ENCODE data around the gene LCN2. TPM values are rescaled to one million over a fixed set of nuclear protein-coding genes. Genes with fewer than 3 reads are reported as not detected.

LCN2 gene
- total RNA-seq, 1 donor from 2014 or later: not detected

DNA sequence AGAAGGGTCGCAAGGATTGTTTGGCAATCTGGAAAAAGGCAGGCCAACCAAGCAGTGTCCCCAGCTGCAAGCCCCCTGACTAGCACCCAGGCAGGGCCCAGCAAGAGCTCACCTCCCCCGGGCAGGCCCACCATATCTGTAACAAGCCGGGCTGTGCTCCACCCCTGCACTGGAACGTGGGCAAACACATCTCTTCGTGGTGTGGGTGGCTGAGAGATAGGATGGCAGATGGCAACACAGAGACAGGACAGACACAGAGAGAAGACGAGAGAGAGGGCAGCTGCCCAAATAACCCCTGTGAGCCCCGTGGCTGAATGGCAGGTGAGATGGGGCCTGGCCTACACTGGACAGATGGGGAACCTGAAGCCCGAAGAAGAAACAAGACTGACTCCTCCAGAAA, 20.2 kb downstream of the LCN2 start:
- Histone ChIP-seq H3K9ac (no peak overlapping the region), H3F3A (ENCODE audit: low read depth) (no peaks in the 10 kb centered on the region), H4K20me1 (ENCODE audit: low read depth) (no peaks in the 10 kb centered on the region), H3K79me2 (ENCODE audit: low read depth) (no peaks in the 10 kb centered on the region), H3K9me3 (ENCODE audit: low read depth) (no peaks in the 10 kb centered on the region), H3K4me1 (no peaks in the 10 kb centered on the region), H3K36me3 (no peaks in the 10 kb centered on the region), H2AFZ (replicated peaks) (no peak overlapping the region), H3K27ac (no peak overlapping the region), H3K4me2 (no peak overlapping the region), H3K27me3 (no peaks in the 10 kb centered on the region), H3K4me3 (no peak overlapping the region)
- DNase-seq (ENCODE audit: low spot score): no peak
- H3K9me3 Mint-ChIP-seq: no peaks in the 10 kb centered on the region
- H3K27ac Mint-ChIP-seq: no peak overlapping the region
- TF ChIP-seq, protein P1, sequence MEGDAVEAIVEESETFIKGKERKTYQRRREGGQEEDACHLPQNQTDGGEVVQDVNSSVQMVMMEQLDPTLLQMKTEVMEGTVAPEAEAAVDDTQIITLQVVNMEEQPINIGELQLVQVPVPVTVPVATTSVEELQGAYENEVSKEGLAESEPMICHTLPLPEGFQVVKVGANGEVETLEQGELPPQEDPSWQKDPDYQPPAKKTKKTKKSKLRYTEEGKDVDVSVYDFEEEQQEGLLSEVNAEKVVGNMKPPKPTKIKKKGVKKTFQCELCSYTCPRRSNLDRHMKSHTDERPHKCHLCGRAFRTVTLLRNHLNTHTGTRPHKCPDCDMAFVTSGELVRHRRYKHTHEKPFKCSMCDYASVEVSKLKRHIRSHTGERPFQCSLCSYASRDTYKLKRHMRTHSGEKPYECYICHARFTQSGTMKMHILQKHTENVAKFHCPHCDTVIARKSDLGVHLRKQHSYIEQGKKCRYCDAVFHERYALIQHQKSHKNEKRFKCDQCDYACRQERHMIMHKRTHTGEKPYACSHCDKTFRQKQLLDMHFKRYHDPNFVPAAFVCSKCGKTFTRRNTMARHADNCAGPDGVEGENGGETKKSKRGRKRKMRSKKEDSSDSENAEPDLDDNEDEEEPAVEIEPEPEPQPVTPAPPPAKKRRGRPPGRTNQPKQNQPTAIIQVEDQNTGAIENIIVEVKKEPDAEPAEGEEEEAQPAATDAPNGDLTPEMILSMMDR (IDR thresholded peaks at IDR 0.05): no peak
- TF ChIP-seq EZH2phosphoT487 (IDR thresholded peaks at IDR 0.05) (no peak), EZH2 (IDR thresholded peaks at IDR 0.05) (no peak)
- peaks cover 26% of the 10 kb centered on the region for H3K36me3 Mint-ChIP-seq
- no peak overlapping the region for H3K4me3 Mint-ChIP-seq
- peaks cover 2% of the 10 kb centered on the region for H3K27me3 Mint-ChIP-seq (ENCODE audit: insufficient read depth, low read depth)
- no peaks in the 10 kb centered on the region for H3K4me1 Mint-ChIP-seq

DNA sequence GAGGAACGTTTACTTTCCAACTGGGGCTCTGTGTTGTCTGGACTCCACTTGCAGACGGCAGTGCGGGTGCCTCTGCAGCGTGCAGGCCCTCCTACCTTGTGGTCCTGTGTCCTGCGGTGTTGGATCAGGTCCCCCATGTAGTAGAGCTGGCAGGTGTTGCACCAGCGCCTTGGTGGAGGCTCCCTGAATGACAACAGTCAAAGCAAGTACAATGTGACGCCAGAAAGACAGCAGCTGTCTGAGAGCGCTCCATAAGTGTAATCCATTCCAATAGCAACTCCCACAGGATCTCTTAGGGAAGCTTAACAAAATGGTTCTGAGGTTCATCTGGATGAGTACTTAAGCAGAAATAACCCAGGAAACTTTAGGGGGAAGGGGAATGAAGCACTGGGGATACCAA, 20.7 kb downstream of the LCN2 start:
- Mint-ChIP-seq H3K27ac (no peak overlapping the region), H3K9me3 (no peaks in the 10 kb centered on the region), H3K27me3 (ENCODE audit: insufficient read depth, low read depth) (peaks cover 2% of the 10 kb centered on the region), H3K36me3 (peaks cover 28% of the 10 kb centered on the region), H3K4me3 (no peak overlapping the region), H3K4me1 (no peaks in the 10 kb centered on the region)
- no peak for DNase-seq (ENCODE audit: low spot score)
- no peak overlapping the region for H3K27ac ChIP-seq
- no peaks in the 10 kb centered on the region for H3K9me3 ChIP-seq (ENCODE audit: low read depth)
- no peak overlapping the region for H3K4me3 ChIP-seq
- H3K4me1 ChIP-seq: no peaks in the 10 kb centered on the region
- TF ChIP-seq EZH2phosphoT487 (IDR thresholded peaks at IDR 0.05) (no peak), EZH2 (IDR thresholded peaks at IDR 0.05) (no peak)
- TF ChIP-seq, protein P1 (IDR thresholded peaks at IDR 0.05): no peak
- H3F3A ChIP-seq (ENCODE audit: low read depth): no peaks in the 10 kb centered on the region
- H3K36me3 ChIP-seq: no peaks in the 10 kb centered on the region
- H2AFZ ChIP-seq (replicated peaks): no peak overlapping the region
- H3K79me2 ChIP-seq (ENCODE audit: low read depth): no peaks in the 10 kb centered on the region
- H3K4me2 ChIP-seq: no peak overlapping the region
- no peaks in the 10 kb centered on the region for H4K20me1 ChIP-seq (ENCODE audit: low read depth)
- H3K9ac ChIP-seq: no peak overlapping the region
- H3K27me3 ChIP-seq: no peaks in the 10 kb centered on the region

DNA sequence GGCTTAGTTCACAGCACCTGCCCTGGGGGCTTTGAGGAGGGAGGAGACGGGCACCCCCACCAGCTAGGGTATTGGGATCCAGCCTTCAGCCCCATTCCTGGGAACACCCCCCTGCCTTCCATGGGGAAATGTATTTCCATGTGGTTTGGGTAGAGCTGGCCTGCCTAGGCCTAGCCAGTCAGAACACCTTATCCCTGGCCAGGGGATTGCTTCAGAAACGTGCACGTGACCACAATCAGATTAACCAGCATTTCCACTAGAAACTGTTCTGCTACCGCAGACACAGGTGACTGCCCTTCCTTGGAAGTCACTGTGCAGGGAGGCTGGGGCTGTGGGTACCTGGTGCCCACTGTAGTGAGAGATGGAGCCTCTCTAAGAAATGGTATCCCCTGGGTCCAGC, 24.8 kb downstream of the LCN2 start:
- no peaks in the 10 kb centered on the region for H3K4me1 ChIP-seq
- TF ChIP-seq, protein P1 (IDR thresholded peaks at IDR 0.05): no peak
- no peak for TF ChIP-seq EZH2phosphoT487 (IDR thresholded peaks at IDR 0.05)
- no peak for TF ChIP-seq EZH2 (IDR thresholded peaks at IDR 0.05)
- no peaks in the 10 kb centered on the region for H3F3A ChIP-seq (ENCODE audit: low read depth)
- no peaks in the 10 kb centered on the region for H3K79me2 ChIP-seq (ENCODE audit: low read depth)
- H3K27me3 ChIP-seq: no peaks in the 10 kb centered on the region
- H3K36me3 ChIP-seq: no peaks in the 10 kb centered on the region
- H3K4me3 ChIP-seq: no peak overlapping the region
- H4K20me1 ChIP-seq (ENCODE audit: low read depth): no peaks in the 10 kb centered on the region
- H3K4me2 ChIP-seq: no peak overlapping the region
- H3K27ac Mint-ChIP-seq: no peak overlapping the region
- no peak for DNase-seq (ENCODE audit: low spot score)
- H3K9ac ChIP-seq: no peak overlapping the region
- no peak overlapping the region for H3K4me3 Mint-ChIP-seq
- no peak overlapping the region for H2AFZ ChIP-seq (replicated peaks)
- H3K27me3 Mint-ChIP-seq (ENCODE audit: insufficient read depth, low read depth): peaks cover 2% of the 10 kb centered on the region
- H3K4me1 Mint-ChIP-seq: no peaks in the 10 kb centered on the region
- no peaks in the 10 kb centered on the region for H3K9me3 Mint-ChIP-seq
- H3K27ac ChIP-seq: no peak overlapping the region
- peaks cover 32% of the 10 kb centered on the region for H3K36me3 Mint-ChIP-seq
- H3K9me3 ChIP-seq (ENCODE audit: low read depth): no peaks in the 10 kb centered on the region

All from neural progenitor cell (in vitro differentiated cells).